Measurements from ENCODE around the gene ADGRG3.
A peak's percentile ranks its signal among the peaks of the same experiment; 100 is the strongest.
"Not testable (repeated sequence)": the region's sequence is repeated elsewhere in the genome, so short reads cannot be mapped to it uniquely, and the experiment has no call there.

Gene ADGRG3

DNA sequence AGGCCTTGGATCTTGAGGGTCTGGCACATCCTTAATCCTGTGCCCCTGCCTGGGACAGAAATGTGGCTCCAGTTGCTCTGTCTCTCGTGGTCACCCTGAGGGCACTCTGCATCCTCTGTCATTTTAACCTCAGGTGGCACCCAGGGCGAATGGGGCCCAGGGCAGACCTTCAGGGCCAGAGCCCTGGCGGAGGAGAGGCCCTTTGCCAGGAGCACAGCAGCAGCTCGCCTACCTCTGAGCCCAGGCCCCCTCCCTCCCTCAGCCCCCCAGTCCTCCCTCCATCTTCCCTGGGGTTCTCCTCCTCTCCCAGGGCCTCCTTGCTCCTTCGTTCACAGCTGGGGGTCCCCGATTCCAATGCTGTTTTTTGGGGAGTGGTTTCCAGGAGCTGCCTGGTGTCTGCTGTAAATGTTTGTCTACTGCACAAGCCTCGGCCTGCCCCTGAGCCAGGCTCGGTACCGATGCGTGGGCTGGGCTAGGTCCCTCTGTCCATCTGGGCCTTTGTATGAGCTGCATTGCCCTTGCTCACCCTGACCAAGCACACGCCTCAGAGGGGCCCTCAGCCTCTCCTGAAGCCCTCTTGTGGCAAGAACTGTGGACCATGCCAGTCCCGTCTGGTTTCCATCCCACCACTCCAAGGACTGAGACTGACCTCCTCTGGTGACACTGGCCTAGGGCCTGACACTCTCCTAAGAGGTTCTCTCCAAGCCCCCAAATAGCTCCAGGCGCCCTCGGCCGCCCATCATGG is 4.0 kb upstream of the ADGRG3 start:
- DNase-seq, result no peak

DNA sequence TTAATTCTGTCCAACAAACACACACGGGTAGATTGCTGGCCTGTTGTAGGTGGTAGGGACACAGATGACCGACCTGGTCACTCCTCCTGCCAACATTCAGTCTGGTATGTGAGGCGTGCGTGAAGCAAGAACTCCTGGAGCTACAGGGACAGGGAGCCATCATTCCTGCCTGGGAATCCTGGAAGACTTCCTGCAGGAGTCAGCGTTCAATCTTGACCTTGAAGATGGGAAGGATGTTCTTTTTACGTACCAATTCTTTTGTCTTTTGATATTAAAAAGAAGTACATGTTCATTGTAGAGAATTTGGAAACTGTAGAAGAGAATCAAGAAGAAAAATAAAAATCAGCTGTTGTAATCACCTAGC is 3.5 kb upstream of the ADGRG3 start:
- DNase-seq, result no peak

DNA sequence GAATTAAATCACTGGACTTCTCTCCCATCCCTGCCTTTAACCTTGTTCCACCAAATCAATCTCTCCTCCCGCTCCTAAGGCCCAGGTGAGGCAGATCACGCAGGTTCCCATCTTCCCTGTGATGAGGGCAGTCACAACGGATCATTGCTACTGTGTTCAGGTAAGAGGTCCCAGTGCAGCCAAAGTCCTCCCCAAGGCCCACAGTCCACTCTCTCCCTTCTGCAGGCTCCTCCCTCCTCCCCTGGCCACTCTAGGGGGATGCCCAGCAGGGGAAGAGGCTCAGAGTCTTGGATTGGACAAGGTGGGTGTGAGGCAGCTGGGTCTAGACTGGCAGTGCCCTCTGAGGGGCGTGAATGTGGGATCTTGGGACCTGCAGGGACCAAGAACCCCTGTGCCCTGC is 2.6 kb upstream of the ADGRG3 start:
- no peak for DNase-seq

DNA sequence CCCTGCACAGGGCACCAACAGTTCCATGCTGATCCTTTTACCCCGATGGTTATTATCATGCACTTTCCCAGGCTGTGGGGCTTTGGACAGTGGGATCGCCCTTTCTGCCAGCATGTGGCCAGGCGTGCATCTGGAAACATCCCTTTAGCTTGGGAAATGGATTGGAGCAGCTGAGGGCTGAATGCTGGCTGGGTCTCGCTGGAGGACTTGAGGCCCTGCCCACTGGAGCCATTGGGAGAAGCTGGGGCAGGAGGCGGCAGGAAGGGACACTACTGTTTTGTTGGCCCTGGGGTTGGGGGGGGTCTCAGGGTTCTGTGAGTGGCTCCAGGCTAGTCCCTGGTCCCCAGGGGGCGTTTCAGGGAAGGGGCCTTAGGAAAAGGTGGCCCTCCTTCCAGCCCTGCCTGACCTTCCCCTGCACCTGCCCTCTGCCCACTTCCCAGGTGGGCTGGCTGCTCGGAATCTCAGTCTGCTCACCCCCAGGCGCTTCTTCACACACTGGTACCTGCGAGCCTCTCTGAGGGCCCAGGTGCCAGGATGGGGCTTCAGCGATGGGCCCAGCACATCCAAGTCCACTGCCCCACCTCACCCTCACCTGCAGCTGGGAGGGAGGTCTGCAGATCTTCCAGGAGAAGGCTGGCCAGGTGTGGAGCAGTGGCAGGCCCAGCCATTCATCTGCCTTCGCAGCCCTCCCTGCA is 1.6 kb upstream of the ADGRG3 start:
- no peak for DNase-seq

DNA sequence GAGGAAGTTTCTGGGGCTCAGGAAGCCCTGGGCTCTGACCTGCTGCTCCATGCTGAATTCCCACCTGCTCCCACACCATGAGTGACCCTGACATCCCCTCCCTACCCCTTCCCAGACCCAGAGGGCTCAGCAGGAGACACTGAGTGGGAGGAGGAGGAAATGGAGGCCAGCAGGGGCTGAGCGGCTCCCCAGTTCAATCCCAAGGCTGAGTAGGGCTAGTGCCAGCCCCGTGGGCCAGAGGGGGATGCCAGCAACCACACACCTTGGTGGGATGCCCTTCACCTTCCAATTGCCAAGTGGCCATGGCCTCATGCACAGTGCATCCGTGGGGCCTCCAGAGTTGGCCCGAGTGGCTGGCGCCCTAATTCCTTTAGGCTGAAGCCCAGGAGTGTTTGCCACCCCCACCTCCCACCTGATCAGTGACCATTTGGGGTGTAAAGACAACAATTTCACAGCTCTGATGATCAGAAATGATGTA is 1.0 kb upstream of the ADGRG3 start:
- no peak for DNase-seq

DNA sequence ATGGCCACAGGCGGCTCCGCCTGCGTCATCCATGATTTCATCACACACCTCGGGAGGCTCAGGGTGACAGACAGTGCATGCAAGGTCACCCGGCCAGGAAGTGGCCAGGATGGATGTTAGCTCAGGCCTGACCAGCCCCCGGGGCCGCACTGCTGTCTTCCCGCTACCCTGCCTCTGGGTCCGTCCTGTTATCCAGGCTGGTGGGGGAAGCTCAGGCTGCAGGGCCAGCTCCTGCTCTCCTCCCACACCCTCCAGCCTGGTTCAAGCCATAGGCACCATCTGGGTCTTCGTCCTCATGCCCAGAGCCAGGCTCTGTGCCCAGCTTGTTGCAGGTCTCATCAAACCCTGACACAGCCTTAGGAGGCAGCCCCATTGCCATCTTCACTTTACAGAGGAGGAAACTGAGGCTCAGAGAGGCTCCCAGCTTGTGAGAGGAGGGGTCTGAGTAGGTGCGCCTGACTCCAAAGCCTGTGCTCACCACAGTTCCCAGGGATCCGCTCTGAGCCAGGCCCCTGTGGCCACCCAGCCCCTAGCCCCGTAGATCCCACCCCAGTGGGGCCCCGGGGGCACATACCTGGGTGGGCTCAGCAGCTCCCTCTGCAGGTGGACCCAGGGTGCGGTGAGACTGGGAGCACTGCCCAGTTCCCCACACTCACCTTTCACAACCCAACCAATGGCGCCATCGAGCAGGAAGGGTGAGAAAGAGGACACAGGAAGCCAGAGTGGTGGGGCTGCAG is 412 bp upstream of the ADGRG3 start:
- DNase-seq, result no peak

DNA sequence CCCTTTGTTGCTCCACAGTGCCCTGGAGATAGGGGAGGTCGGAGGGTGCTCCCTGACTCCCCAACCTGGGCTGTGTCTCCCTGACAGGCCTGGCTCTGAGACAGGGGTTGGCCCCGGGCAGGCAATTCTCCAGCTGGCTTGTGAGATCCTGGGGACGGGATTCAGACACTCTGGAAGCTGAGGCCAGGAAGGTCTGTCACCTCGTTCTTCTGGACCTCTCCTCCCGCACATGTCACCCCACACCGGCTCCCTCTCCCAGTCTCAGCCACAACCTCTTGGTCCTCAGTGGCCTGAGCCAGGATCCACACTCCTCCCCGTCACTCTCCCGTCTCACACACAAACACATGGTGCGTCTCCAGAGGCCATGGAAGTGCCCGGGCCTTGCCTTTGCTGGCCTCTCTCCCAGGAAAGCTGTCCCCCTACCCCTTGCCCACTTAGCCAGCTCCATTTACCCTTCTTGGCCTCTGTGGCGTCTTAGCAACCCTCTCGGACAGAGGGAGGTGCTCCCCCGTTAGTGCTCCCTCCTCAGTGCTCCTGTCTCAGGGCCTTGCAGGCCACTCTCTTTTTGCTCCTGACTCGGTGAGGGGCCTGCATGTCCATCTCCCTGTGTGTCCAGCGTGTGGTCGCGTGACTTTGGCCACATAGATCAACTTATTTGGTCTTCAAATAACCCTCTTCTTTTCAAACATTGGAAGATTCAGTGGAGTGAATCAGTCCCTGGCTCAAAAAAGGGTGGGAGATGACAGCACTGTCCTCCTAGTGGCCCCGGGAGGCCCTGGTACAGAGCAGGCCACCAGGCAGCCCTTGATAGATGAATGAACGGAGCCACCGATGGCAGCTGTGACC is 747 bp downstream of the ADGRG3 start:
- DNase-seq, result no peak

DNA sequence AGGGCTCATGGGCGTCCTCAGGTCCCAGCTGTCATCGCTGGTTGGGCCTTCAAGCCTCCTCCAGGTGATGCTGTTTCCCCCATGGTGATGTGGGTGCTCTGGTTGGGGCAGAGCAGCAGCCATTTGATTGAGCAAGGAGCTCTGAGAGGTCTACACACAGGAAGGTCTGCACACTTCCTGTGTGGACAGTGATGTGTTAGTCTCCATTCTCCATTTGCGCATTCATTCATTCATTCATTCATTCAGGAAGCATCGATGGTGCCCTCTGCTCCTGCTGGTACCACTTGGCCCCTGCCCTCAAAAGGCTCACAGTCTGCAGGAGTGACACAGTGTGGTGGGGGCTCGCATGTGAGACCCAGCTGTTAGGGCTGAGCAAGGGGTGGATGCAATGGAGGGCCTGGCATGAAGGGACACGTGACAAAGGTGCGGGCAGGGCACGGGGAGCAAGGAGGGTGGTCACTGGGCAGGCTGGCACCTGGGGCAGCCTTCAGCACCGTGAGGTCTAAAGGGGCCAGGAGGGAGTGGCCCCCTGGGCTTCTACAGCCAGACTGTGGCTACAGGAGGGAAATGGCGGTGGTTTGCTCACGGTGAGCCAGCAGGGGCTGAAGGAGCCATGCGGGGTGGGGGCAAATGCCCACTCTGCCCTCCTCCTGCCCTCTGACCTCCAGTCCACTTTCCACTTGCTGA is 1.5 kb downstream of the ADGRG3 start:
- DNase-seq, result no peak

DNA sequence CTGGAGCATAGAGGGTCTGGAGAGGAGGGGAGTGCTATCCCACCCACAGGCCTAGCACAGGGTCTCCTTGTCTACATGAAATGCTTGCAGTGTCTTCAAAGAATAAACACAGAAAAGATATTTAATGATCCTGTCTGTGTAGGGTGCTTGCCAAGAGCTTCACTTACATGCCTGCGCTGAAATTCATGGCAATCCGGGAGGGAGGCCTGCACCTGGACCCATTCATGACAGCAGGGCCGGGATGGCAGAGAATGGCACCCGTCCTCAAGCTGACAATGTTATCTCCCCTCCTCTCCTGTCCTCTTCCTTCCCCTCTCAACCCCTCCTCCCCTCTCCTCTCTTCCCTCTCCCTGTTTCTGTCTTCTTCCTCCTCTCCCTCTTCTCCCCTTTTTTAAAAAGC is 2.1 kb downstream of the ADGRG3 start:
- DNase-seq, result no peak

DNA sequence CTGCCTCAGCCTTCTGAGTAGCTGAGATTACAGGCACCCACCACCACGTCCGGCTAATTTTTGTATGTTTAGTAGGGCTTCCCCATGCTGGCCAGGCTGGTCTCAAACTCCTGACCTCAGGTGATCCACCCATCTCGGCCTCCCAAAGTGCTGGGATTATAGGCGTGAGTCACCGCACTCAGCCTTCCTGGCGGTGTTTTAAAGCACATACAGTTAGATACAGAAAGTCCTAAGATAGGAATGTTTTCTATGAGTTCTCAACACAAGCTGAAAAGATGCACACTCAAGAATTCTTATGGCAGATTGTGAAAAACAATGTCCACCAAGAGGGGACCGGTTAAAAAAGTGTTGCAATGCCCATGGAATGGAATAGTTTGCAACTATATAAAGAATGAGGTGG is 3.3 kb downstream of the ADGRG3 start:
- DNase-seq, result not testable (repeated sequence)

DNA sequence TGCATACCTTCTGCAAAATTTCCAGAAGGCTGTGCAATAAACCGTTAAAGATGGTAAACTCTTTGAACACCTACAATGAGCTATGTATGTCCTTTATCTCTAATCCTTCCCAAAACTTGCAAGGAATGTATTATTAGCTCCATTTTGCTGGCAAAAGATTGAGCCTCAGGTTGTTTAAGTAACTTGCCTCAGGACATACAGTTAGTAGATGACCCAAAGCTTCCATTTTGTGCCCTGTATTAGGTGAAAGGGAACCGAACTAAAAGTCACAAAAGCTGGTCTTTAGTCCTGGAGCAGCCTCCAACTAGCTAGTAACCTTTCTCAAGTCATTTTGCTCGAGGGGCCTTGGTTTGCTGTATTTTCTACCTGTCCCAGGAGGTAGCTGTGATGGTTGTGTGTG is 4.3 kb downstream of the ADGRG3 start:
- DNase-seq, result no peak

DNA sequence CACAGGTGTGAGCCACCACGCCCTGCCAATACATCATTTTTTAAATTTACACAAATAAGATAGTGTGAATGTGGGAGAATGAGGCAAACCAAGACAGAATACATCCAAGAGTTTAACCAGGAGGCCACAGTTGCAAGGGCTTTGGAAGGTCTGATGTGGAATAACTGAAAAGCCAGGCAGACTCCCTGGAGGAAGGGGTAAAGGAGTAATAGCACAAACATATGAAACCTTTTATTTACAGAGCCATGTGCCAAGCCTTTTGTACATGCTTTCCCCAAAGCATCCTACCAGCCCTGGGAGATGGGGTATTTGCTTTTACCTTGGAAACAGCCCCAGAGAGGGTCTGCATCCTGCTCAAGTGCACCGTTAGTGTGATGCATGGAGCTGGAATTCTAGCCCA is 4.7 kb downstream of the ADGRG3 start:
- DNase-seq, result no peak

DNA sequence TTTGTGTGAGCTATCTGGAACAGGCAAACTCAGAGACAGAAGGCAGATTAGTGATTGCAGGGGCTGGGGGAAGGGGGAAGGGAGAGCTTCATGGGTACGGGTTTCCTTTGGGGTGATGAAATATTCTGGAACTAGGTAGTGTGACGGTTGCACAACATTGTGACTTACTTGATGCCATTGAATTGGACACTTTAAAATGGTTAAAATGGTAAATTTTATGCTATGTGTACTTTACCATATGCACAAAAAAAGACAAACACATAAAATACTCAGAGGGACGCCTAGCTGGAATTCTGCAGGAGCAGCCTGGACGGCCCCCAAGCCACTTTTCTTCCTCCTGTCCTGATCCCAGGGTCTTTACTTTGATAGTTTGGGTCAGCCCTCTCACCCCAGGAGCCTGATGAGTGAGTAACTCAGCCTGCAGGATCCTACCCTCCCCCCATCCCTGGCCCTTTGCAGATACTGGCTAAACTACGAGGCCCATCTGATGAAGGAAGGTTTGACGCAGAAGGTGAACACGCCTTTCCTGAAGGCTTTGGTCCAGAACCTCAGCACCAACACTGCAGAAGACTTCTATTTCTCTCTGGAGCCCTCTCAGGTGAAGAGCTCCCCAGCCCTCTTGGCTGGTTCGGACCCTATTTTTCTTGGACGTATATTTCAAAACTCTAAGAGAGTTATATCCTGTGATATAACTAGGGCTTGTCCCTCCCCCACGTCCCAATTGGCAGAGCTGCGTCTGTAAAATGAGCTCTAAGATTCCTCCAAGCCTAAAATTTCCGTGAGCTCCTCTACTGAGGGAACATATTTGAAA is 7.8 kb downstream of the ADGRG3 start:
- DNase-seq, result peak; percentile 48

DNA sequence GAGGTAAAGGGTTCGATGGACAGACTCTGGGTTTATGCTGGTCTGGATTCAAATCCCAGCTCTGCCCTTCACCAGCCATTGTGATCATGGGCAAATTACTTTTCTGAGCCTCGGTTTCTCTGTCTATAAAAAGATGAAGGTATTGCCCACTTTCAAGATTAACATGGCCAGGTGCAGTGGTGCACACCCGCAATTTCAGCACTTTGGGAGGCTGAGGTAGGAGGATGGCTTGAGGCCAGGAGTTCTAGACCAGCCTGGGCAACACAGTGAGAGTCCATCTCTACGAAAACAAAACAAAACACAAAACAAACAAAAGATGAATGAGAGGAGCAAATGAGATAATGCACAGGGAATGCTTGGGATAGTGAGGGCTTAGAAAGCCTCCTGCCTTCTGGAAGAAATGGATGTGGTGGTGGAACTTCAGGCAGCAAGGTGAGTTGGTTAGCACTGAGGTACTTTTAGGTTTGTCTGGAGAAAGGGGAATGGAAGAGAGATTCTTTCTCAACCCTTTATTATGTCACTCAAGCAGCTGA is 8.5 kb downstream of the ADGRG3 start:
- no peak for DNase-seq

DNA sequence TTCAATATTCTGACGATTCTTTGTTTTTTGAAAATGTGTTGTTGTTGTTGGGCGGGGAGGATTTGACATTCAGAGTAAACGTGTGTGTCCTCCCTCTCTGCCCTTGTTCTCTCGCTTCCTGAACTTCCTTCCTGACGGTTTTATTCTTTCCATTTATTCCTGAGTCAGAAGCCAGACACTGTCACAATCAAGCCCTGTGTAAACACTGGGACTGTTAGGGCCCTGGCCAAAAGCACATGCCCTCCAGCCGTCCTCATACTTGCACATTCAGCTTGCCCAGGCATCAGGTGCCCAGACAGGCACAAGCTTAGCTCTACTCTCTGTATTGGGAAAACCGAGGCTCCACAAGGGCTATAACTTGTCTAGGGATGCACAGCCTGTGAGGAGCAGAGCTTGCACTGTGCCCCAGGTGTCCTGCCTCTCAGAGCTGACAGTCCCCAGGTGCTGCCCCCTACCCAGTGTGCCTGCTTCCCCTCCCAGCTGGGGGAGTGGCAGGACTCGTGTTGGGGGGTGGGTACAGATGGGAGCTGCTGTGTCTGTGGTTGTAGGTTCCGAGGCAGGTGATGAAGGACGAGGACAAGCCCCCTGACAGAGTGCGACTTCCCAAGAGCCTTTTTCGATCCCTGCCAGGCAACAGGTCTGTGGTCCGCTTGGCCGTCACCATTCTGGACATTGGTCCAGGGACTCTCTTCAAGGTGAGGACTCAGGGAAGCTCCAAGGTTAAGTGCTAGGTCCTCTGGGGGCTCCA is 9.7 kb downstream of the ADGRG3 start:
- DNase-seq, result no peak

DNA sequence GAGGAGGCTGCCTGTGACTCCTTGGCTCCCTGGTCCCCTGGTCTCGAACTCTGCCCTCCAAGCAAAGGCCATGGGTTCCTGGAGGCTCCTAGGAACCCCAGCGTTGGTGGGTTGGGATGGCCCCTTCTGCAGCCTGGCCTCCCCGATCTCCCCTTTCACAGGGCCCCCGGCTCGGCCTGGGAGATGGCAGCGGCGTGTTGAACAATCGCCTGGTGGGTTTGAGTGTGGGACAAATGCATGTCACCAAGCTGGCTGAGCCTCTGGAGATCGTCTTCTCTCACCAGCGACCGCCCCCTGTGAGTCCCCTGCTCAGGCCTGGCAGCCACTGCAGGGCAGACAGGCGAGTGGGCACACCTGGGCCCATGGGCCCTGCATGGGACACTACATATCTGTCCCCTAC is 10.9 kb downstream of the ADGRG3 start:
- no peak for DNase-seq

DNA sequence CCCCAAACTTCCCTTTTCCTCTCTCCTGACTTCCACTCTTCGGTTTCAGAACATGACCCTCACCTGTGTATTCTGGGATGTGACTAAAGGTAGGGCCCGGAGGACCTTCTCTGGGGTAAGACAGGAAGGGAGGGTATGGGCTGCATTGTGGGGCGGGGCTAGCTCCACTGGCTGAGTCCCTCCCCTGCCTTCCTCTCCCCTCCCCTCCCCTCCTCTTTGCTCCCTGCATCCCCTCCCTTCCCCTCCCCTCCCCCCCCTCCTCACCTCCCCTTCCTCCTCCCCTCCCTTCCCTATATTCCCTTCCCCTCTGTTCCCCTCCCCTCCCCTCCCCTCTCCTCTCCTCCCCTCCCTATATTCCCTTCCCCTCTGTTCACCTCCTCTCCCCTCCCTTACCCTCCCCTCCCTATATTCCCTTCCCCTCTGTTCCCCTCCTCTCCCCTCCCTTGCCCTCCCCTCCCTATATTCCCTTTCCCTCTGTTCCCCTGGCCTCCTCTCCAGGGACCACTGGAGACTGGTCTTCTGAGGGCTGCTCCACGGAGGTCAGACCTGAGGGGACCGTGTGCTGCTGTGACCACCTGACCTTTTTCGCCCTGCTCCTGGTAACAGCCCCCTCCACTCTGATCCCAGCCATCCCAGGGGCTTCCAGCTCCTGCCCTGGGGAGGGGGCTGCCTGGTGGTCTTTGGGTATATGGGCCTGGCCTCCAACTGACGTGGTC is 11.8 kb downstream of the ADGRG3 start:
- DNase-seq, result no peak

DNA sequence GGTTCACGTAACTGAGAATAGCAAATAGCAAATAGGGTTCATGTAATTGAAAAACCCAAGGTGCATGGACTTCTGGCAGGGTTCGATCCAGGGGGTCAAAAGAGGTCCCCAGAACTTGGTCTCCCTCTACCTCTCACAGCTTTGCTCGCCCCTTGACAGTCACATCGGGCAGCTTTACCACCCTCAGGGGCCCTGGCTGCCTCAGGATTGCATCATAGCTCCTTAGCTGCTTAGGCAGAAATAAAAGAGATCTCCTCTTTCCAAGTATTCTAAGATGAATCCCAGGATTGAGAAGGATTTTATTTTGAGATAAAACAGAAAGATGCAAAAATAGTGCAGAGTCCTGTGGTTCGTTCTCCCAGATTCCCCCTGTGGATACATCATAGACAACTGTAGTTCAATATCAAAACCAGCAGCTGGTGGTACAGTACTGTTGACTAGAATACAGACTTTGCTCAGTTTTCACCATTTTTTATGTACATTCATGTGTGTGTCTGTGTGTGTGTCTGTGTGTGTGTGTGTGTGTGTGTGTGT is 12.8 kb downstream of the ADGRG3 start:
- DNase-seq, result no peak

DNA sequence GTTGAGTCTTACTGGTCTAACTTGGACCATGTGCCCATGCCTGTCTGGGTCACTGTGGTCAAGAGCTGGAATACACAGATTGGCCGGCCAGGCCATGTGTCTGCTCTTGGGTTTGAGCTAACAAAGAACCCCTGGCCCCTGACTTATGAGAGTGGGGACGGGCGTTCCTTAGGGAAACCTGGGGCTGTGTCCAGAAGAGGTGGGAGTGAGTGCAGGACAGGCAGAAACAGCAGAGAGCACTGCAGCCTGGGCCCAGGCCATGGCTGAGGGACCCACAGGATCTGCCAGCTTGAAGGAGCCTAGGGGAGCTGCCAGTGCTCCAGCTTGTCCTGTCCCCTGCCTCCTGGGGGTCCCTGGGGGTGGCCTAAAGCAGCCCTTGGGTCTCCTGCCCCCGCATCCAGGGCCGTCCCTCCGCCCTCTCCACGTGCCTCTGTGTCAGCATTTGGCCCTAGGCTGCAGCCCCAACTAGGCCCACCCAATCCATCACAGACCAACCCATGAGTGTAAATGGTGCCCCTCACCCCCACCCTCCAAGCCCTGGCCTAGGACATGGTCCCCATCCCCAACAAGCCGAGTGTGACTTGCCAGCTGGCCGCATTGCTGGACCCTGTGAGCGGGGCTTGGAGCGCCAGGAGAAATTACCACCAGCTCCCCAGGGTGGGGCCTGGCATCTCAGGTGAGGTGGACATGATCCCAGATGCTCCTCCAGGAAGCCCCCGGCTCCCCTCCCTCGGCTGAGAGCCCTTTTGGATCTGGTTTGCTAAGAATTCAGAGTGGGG is 14.0 kb downstream of the ADGRG3 start:
- no peak for DNase-seq

Measured in NCI-H82 (cell line).